ENCODE data around the gene SCFD2.

GRCh38 chr4:52890521-52890791 is 475.4 kb downstream of the SCFD2 start:
- TF ChIP-seq REST (IDR thresholded peaks at IDR 0.05; ENCODE audit: insufficient read depth in 1 of 2, low read depth in 2 of 2, low read length in 2 of 2) (no peak), TAF1 (IDR thresholded peaks at IDR 0.05; ENCODE audit: borderline replicate concordance, insufficient read depth, low read length) (no peak), SIN3A (IDR thresholded peaks at IDR 0.05; ENCODE audit: borderline replicate concordance, insufficient read depth, low read length) (no peak)

Measured in PFSK-1 (cell line).